ENCODE measurements around the gene LELP1. TPM values are rescaled to one million over a fixed set of nuclear protein-coding genes. Genes with fewer than 3 reads are reported as not detected.
A peak's percentile ranks its signal among the peaks of the same experiment; 100 is the strongest.

LELP1 gene
- total RNA-seq, 1 donor from 2014 or later = not detected

DNA sequence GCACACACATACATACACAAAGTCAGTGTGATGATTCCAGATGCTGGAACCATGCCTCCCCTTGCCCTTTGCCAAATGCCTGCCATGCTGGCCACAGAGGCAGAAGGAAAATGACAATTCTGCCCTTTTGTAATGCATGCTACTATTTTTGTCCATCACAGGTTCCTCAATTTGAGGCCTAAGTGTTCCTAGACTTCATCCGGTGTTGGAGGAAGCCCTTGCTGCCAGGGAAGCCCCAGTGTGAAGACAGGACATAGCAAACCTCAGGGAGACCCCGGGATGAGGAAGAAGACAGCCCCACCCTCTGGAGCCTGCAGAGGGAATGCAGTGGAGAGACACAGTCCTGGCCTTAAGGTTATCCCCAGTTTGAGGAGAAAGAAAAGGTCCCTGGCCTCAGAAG, 28.6 kb downstream of the LELP1 start:
- Mint-ChIP-seq H3K27ac (ENCODE audit: unreplicated experiment) (no peak overlapping the region), H3K36me3 (ENCODE audit: unreplicated experiment) (no peaks in the 10 kb centered on the region), H3K9me3 (ENCODE audit: unreplicated experiment) (no peaks in the 10 kb centered on the region), H3K4me3 (ENCODE audit: unreplicated experiment) (no peak overlapping the region), H3K27me3 (ENCODE audit: unreplicated experiment) (no peaks in the 10 kb centered on the region), H3K4me1 (ENCODE audit: unreplicated experiment) (no peaks in the 10 kb centered on the region)
- TF ChIP-seq CTCF (IDR thresholded peaks at IDR 0.05) = no peak
- DNase-seq (ENCODE audit: extremely low spot score, unreplicated experiment) = no peak

GRCh38 chr1:153232553-153232952, 29.3 kb downstream of the LELP1 start:
- DNase-seq (ENCODE audit: extremely low spot score, unreplicated experiment) = no peak
- H3K36me3 Mint-ChIP-seq (ENCODE audit: unreplicated experiment) = no peaks in the 10 kb centered on the region
- no peak for TF ChIP-seq CTCF (IDR thresholded peaks at IDR 0.05)
- H3K4me3 Mint-ChIP-seq (ENCODE audit: unreplicated experiment) = no peak overlapping the region
- no peak overlapping the region for H3K27ac Mint-ChIP-seq (ENCODE audit: unreplicated experiment)
- no peaks in the 10 kb centered on the region for H3K9me3 Mint-ChIP-seq (ENCODE audit: unreplicated experiment)
- no peaks in the 10 kb centered on the region for H3K4me1 Mint-ChIP-seq (ENCODE audit: unreplicated experiment)
- no peaks in the 10 kb centered on the region for H3K27me3 Mint-ChIP-seq (ENCODE audit: unreplicated experiment)

GRCh38 chr1:153233448-153233847, 30.2 kb downstream of the LELP1 start:
- no peak overlapping the region for H3K4me3 Mint-ChIP-seq (ENCODE audit: unreplicated experiment)
- DNase-seq (ENCODE audit: extremely low spot score, unreplicated experiment) = no peak

DNA sequence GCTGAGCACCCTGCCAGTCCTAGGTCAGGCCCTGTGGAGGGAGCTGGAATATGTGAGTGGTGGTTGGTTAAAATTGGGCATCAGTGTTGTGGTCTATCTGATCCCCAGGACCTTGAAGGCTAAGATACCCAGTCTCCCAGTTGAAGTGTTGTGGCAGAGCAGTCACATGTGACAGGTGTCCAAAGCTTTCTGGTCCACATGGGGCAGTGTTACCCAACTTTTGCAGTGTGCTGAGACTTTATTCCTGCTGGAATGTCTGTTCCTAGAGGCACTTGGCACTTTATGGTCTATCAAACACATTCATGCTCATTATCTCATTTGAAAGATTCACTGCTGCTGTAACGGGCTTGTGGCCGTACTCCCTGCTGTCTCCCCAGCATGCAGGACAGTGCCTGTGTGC, 35.3 kb downstream of the LELP1 start:
- Mint-ChIP-seq H3K4me3 (ENCODE audit: unreplicated experiment) (no peak overlapping the region), H3K9me3 (ENCODE audit: unreplicated experiment) (no peaks in the 10 kb centered on the region), H3K27ac (ENCODE audit: unreplicated experiment) (no peak overlapping the region), H3K4me1 (ENCODE audit: unreplicated experiment) (no peaks in the 10 kb centered on the region), H3K36me3 (ENCODE audit: unreplicated experiment) (no peaks in the 10 kb centered on the region), H3K27me3 (ENCODE audit: unreplicated experiment) (no peaks in the 10 kb centered on the region)
- DNase-seq (ENCODE audit: extremely low spot score, unreplicated experiment) = no peak
- TF ChIP-seq CTCF (IDR thresholded peaks at IDR 0.05) = no peak

More at GRCh38 chr1:153233448-153233847, 30.2 kb downstream of the LELP1 start:
- Mint-ChIP-seq H3K27ac (ENCODE audit: unreplicated experiment) (no peak overlapping the region), H3K27me3 (ENCODE audit: unreplicated experiment) (no peaks in the 10 kb centered on the region), H3K4me1 (ENCODE audit: unreplicated experiment) (no peaks in the 10 kb centered on the region), H3K9me3 (ENCODE audit: unreplicated experiment) (no peaks in the 10 kb centered on the region), H3K36me3 (ENCODE audit: unreplicated experiment) (no peaks in the 10 kb centered on the region)
- TF ChIP-seq CTCF (IDR thresholded peaks at IDR 0.05) = no peak

DNA sequence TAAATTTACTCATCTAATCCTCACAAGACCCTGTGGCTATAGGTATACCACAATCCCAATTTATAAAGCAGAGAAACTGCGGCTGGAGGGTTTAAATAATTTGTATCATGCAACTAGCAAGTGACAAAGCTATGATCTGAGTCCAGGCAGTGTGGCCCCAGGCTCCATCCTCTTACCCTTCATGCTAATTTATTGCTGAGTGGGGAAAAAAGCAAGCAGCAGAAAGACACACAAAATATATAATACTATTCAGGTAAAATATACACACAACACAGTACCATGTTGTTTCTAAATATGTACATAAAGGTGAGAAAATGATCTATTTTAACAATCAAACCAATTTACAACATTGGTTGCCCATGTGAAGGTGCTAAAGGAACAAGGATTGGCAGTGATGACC, 38.9 kb downstream of the LELP1 start:
- H3K27ac Mint-ChIP-seq (ENCODE audit: unreplicated experiment) = no peak overlapping the region
- no peak for TF ChIP-seq CTCF (IDR thresholded peaks at IDR 0.05)
- no peaks in the 10 kb centered on the region for H3K36me3 Mint-ChIP-seq (ENCODE audit: unreplicated experiment)
- no peaks in the 10 kb centered on the region for H3K4me1 Mint-ChIP-seq (ENCODE audit: unreplicated experiment)
- no peak overlapping the region for H3K4me3 Mint-ChIP-seq (ENCODE audit: unreplicated experiment)
- DNase-seq (ENCODE audit: extremely low spot score, unreplicated experiment) = peak; percentile 19
- H3K27me3 Mint-ChIP-seq (ENCODE audit: unreplicated experiment) = no peaks in the 10 kb centered on the region
- peaks cover 7% of the 10 kb centered on the region for H3K9me3 Mint-ChIP-seq (ENCODE audit: unreplicated experiment)

Measured in osteocyte (in vitro differentiated cells).